GM19193 (cell line): ENCODE measurements around the gene TSPAN5.

Experiments
- POLR2A ChIP-seq: IDR thresholded peaks from 4 replicates; pipeline ENCODE4 v1.6.1; 2011; ENCODE audit not compliant: insufficient read depth, insufficient read length; ENCODE audit errors: extremely low read depth

The TSPAN5 gene

DNA sequence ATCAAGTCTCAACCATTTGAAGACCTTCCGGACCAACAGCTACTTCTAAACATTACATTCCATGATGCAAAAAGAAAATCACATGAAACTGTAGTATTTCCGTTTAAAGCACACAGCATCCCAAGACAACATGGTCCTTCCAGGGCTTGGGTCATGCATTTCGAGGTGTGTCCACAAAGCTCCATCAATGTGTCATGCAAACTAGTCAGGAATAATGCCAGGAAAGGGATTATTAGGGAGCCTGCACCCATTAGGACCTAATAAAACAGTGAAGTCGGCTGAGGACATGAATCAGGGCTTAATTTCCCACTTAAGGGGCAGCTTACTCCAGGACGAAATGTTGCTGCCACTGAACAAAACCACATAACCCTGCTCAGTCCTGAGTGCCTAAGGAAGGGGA, 177.9 kb downstream of the TSPAN5 start:
- no peak for TF ChIP-seq POLR2A

- no peak for TF ChIP-seq POLR2A
These were observed 181.5 kb downstream of the TSPAN5 start for GRCh38 chr4:98476891-98477290.

- no peak for TF ChIP-seq POLR2A
These were observed 184.0 kb downstream of the TSPAN5 start for GRCh38 chr4:98474408-98474844.

DNA sequence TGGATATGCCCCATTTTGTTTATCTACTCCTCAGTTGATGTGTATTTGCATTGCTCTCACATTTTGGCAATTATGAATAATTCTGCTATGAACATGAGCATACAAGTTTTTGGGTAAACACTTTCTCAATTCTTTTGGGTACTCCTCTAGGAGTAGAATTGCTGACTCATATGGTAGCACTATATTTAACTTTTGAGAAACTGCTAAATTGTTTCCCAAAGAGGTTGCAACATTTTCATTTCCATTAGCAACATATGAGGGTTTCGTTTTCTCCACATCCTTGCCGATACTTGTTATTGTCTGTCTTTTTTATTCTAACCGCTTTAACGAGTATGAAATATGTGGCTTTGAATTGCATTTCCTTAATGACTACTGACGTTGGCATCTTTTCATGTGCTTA, 185.4 kb downstream of the TSPAN5 start:
- no peak for TF ChIP-seq POLR2A

GRCh38 chr4:98470831-98471230, 187.6 kb downstream of the TSPAN5 start:
- no peak for TF ChIP-seq POLR2A

GRCh38 chr4:98470366-98470765, 188.0 kb downstream of the TSPAN5 start:
- TF ChIP-seq POLR2A: no peak

- no peak for TF ChIP-seq POLR2A
These were observed 188.6 kb downstream of the TSPAN5 start for GRCh38 chr4:98469771-98470170.

DNA sequence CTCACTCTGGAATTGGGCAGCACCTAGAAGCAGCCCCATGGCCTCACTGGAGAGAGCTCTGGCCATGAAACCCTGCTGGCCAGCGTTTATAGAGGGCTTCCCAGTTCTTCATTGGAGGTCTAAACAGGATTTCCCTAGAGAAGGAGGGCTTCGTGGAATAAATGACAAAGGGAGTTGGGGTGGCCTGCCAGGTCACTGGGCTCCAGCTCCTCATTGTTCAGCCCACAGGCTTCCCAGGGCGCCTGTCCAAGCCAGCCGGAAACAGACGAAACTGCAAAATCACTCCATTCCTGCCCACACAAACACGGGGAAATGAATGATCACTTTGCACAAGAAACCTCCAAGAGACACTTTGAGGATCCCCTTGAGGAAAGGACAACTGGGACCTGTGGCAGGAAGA, 189.7 kb downstream of the TSPAN5 start:
- TF ChIP-seq POLR2A: no peak

GRCh38 chr4:98467627-98468072, 190.8 kb downstream of the TSPAN5 start:
- no peak for TF ChIP-seq POLR2A

GRCh38 chr4:98466868-98467599, 191.4 kb downstream of the TSPAN5 start:
- no peak for TF ChIP-seq POLR2A

GRCh38 chr4:98462487-98462886, 195.9 kb downstream of the TSPAN5 start:
- TF ChIP-seq POLR2A: no peak

- TF ChIP-seq POLR2A: no peak
These were observed 206.3 kb downstream of the TSPAN5 start for GRCh38 chr4:98452091-98452490.

GRCh38 chr4:98448908-98449307, 209.5 kb downstream of the TSPAN5 start:
- TF ChIP-seq POLR2A: no peak

GRCh38 chr4:98447648-98448047, 210.8 kb downstream of the TSPAN5 start:
- no peak for TF ChIP-seq POLR2A

DNA sequence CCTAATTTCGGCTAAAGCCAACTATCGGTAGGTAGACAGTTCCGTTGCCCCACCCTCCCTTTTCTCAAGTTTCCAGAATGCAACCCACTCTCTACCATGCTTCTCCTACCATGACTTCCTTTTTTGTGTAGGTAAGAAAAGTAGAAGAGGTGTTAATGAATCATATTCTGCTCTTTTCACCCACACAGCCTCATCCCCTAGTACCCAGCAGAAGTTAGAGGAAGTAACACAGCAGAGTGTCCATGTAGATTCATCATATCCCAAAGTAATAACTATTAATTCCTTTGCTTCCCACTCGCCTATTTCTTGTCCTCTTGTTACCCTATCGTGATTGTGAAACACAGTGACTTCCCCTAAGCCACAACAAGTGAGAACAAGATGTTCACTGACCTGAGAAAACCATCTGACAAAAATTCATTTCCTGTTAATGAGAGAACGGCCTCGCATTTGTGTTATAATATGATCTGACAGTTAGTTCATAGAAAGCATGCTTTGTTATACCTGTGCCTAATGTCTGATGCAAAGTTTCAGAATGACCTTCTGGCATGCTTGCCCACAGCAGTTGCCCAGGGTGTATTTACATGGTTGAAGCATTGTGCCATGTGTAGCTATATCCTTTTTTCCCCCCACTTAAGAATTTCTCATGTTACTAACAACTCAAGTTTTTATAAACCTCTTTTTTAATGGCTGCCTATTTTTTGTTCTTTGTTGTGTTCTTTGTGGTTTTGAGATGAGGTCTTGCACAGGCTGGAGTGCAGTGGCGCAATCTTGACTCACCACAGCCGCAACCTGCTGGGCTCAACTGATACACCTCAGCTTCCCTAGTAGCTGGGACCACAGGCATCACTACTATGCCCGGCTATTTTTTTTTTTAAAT, 211.7 kb downstream of the TSPAN5 start:
- no peak for TF ChIP-seq POLR2A

- no peak for TF ChIP-seq POLR2A
These were observed 214.0 kb downstream of the TSPAN5 start for GRCh38 chr4:98444371-98444770.
